NB4 (cell line): ENCODE data around the gene ECPAS.

ENCODE experiments used
- CTCF ChIP-seq: IDR thresholded peaks from one replicate; pipeline ENCODE4 v1.5.1; 2012; ENCODE audit warnings: low read depth, low read length
- MAX ChIP-seq: IDR thresholded peaks from 2 replicates; pipeline ENCODE4 v1.6.1; 2011; ENCODE audit warnings: low read depth, low read length

- TF ChIP-seq CTCF (no peak), MAX (no peak)
Measured at GRCh38 chr9:111414406-111414805, 69.8 kb downstream of the ECPAS start.
